H1 (cell line): Measurements from ENCODE around the gene OR2V2. TPM values are rescaled to one million over a fixed set of nuclear protein-coding genes. Genes with fewer than 3 reads are reported as not detected.

Source experiments
- CTCF ChIA-PET: fragments of 300-600 bp; sonication (Branson Sonifier 250); formaldehyde crosslinking; loops from one replicate; lab custom pipeline; 2021; ENCODE audit not compliant: partially characterized antibody; lab: Charles Lee
- POLR2A ChIA-PET: fragments of 300-600 bp; sonication (Branson Sonifier 250); formaldehyde crosslinking; loops from one replicate; lab custom pipeline; 2021; ENCODE audit warnings: inconsistent platforms; ENCODE audit not compliant: partially characterized antibody; lab: Charles Lee
- DNase-seq, 2 experiments: peaks; one replicate each; pipeline versions ENCODE4 v3.0.0 to v3.0.0-alpha.2; 2010 to 2022; ENCODE audit warnings: low spot score in 2 of 2, low read depth in 1 of 2, mixed read lengths in 1 of 2
- FAIRE-seq: peaks from 2 replicates; lab custom pipeline; 2011; peaks lifted over from hg19 to GRCh38; lab: Jason Lieb, UNC
- H2AFZ ChIP-seq: 2 replicates; pipeline ENCODE4 v1.8.1; 2012; ENCODE audit warnings: low read length, inconsistent platforms
- H2AK5ac ChIP-seq: 2 replicates; pipeline ENCODE4 v1.6.1; 2013; ENCODE audit warnings: low read depth, low read length
- H2BK120ac ChIP-seq: replicated peaks from 2 replicates; pipeline ENCODE3; 2013; ENCODE audit warnings: low read depth, low read length, inconsistent platforms
- H2BK12ac ChIP-seq: 2 replicates; pipeline ENCODE4 v1.6.1; 2013; ENCODE audit warnings: low read depth, low read length
- H2BK15ac ChIP-seq: 2 replicates; pipeline ENCODE4 v1.6.1; 2013; ENCODE audit warnings: low read length
- H2BK20ac ChIP-seq: 2 replicates; pipeline ENCODE4 v1.6.1; 2013; ENCODE audit warnings: low read length
- H2BK5ac ChIP-seq: 2 replicates; pipeline ENCODE4 v1.6.1; 2013; ENCODE audit warnings: low read depth, low read length
- H3K14ac ChIP-seq: 2 replicates; pipeline ENCODE4 v1.6.1; 2013; ENCODE audit warnings: inconsistent platforms; ENCODE audit not compliant: insufficient read length
- H3K18ac ChIP-seq: 2 replicates; pipeline ENCODE4 v1.6.1; 2013; ENCODE audit warnings: low read length; ENCODE audit errors: extremely low read depth
- H3K23ac ChIP-seq: 2 replicates; pipeline ENCODE4 v1.6.1; 2013; ENCODE audit warnings: inconsistent platforms; ENCODE audit not compliant: insufficient read length
- H3K23me2 ChIP-seq: 2 replicates; pipeline ENCODE4 v1.6.1; 2013; ENCODE audit warnings: low read depth, low read length
- H3K27ac ChIP-seq: 2 replicates; pipeline ENCODE4 v1.6.1; 2011; ENCODE audit warnings: low read depth, low read length, inconsistent platforms
- H3K27me3 ChIP-seq, 4 experiments: replicated peaks in 1 of 4; 1 replicate in 1 of 4; 2 replicates in 3 of 4; pipeline versions ENCODE4 v1.6.1 to v1.8.1; 2011 to 2013; ENCODE audit warnings: low read length in 3 of 4, mild to moderate bottlenecking in 3 of 4, inconsistent platforms in 2 of 4, mixed read lengths in 2 of 4, moderate library complexity in 1 of 4; ENCODE audit not compliant: control insufficient read depth in 3 of 4, insufficient read depth in 3 of 4; ENCODE audit errors: extremely low read depth in 1 of 4
- H3K36me3 ChIP-seq, 4 experiments: 2 replicates each; pipeline versions ENCODE4 v1.6.1 to v1.8.1; 2011 to 2013; ENCODE audit warnings: mild to moderate bottlenecking in 4 of 4, low read length in 3 of 4, moderate library complexity in 2 of 4, control low read depth in 1 of 4, inconsistent platforms in 1 of 4; ENCODE audit not compliant: insufficient read depth in 4 of 4, control insufficient read depth in 2 of 4
- H3K4ac ChIP-seq: replicated peaks from 2 replicates; pipeline ENCODE3; 2013; ENCODE audit warnings: low read length, low read depth, mixed read lengths, inconsistent platforms; ENCODE audit not compliant: insufficient read length
- H3K4me1 ChIP-seq, 4 experiments: replicated peaks in 1 of 4; 1 replicate in 1 of 4; 2 replicates in 3 of 4; pipeline versions ENCODE4 v1.6.1 to v1.8.1; 2011 to 2013; ENCODE audit warnings: low read length in 3 of 4, inconsistent platforms in 2 of 4, mixed read lengths in 1 of 4; ENCODE audit not compliant: insufficient read depth in 4 of 4, control insufficient read depth in 3 of 4
- H3K4me2 ChIP-seq, 2 experiments: 2 replicates each; pipeline versions ENCODE4 v1.6.1 to v1.8.1; 2011 to 2013; ENCODE audit warnings: low read depth in 2 of 2, low read length in 2 of 2, control low read depth in 1 of 2, inconsistent platforms in 1 of 2, mild to moderate bottlenecking in 1 of 2; ENCODE audit not compliant: insufficient read depth in 1 of 2
- H3K4me3 ChIP-seq, 4 experiments: fragments of 200-600, 300-600 bp in 1 of 4; sonication (generic), shearing (Covaris generic), sonication (Bioruptor Twin) in 1 of 4; 2 replicates each; pipeline versions ENCODE4 v1.5.1 to v1.8.1; 2011 to 2016; ENCODE audit warnings: low read length in 4 of 4, low read depth in 3 of 4, control low read depth in 2 of 4, inconsistent platforms in 2 of 4, mild to moderate bottlenecking in 2 of 4, mixed read lengths in 1 of 4, moderate library complexity in 1 of 4; ENCODE audit not compliant: insufficient read depth in 2 of 4; ENCODE audit errors: extremely low read depth in 1 of 4
- H3K56ac ChIP-seq: replicated peaks from 2 replicates; pipeline ENCODE3; 2013; ENCODE audit warnings: low read depth, mild to moderate bottlenecking, mixed read lengths, low read length, inconsistent platforms; ENCODE audit not compliant: insufficient read length
- H3K79me1 ChIP-seq: 2 replicates; pipeline ENCODE4 v1.6.1; 2013; ENCODE audit warnings: low read depth, low read length, control low read depth
- H3K79me2 ChIP-seq, 2 experiments: 2 replicates each; pipeline versions ENCODE4 v1.6.1 to v1.8.1; 2012 to 2013; ENCODE audit warnings: low read length in 2 of 2, mild to moderate bottlenecking in 2 of 2, inconsistent platforms in 1 of 2; ENCODE audit not compliant: insufficient read depth in 2 of 2, control insufficient read depth in 1 of 2
- H3K9ac ChIP-seq, 4 experiments: replicated peaks in 1 of 4; 1 replicate in 1 of 4; 2 replicates in 3 of 4; pipeline versions ENCODE4 v1.6.1 to v1.8.1; 2011 to 2013; ENCODE audit warnings: low read depth in 3 of 4, low read length in 3 of 4, control low read depth in 2 of 4, mild to moderate bottlenecking in 2 of 4, moderate library complexity in 2 of 4, inconsistent platforms in 1 of 4; ENCODE audit errors: extremely low read depth in 1 of 4
- H3K9me3 ChIP-seq, 2 experiments: 2 replicates each; pipeline versions ENCODE4 v1.6.1 to v1.8.1; 2012 to 2013; ENCODE audit warnings: mild to moderate bottlenecking in 2 of 2, moderate library complexity in 2 of 2, control low read depth in 1 of 2, inconsistent platforms in 1 of 2, low read depth in 1 of 2, low read length in 1 of 2, mixed read lengths in 1 of 2; ENCODE audit not compliant: insufficient read depth in 2 of 2
- H4K20me1 ChIP-seq, 2 experiments: replicated peaks in 1 of 2; 2 replicates each; pipeline versions ENCODE3 to v1.8.1; 2011 to 2013; ENCODE audit warnings: inconsistent platforms in 2 of 2, low read length in 2 of 2, mild to moderate bottlenecking in 1 of 2; ENCODE audit not compliant: insufficient read depth in 2 of 2, control insufficient read depth in 1 of 2
- H4K5ac ChIP-seq: 2 replicates; pipeline ENCODE4 v1.6.1; 2013; ENCODE audit warnings: low read length, low read depth, mixed read lengths, inconsistent platforms; ENCODE audit not compliant: insufficient read length
- H4K8ac ChIP-seq: 2 replicates; pipeline ENCODE4 v1.8.0; 2013; ENCODE audit warnings: mild to moderate bottlenecking, moderate library complexity, low read length, inconsistent platforms; ENCODE audit not compliant: insufficient read depth; ENCODE audit errors: extremely low read depth
- H4K91ac ChIP-seq: replicated peaks from 2 replicates; pipeline ENCODE3; 2013; ENCODE audit warnings: low read length, mixed read lengths, inconsistent platforms; ENCODE audit not compliant: insufficient read length
- ASH2L ChIP-seq: fragments of 200-600, 300-600 bp; sonication (generic); IDR thresholded peaks from one replicate; pipeline ENCODE4 v1.7.1; 2017; ENCODE audit warnings: low read length
- BCL11A ChIP-seq, 2 experiments: IDR thresholded peaks; one replicate each; pipeline ENCODE4 v1.6.1; 2011; ENCODE audit warnings: low read depth in 2 of 2, low read length in 2 of 2, mild to moderate bottlenecking in 2 of 2
- BRCA1 ChIP-seq: IDR thresholded peaks from 2 replicates; pipeline ENCODE4 v1.6.1; 2012; ENCODE audit warnings: low read depth, low read length, improper control_type of control experiment
- CEBPB ChIP-seq: IDR thresholded peaks from 2 replicates; pipeline ENCODE4 v1.6.1; 2012; ENCODE audit warnings: low read depth, low read length
- CHD1 ChIP-seq: IDR thresholded peaks from 2 replicates; pipeline ENCODE4 v1.6.1; 2012; ENCODE audit warnings: low read depth, low read length, improper control_type of control experiment
- EGR1 ChIP-seq: IDR thresholded peaks from 2 replicates; pipeline ENCODE4 v1.6.1; 2011; ENCODE audit warnings: low read depth, low read length, borderline replicate concordance
- EP300 ChIP-seq, 2 experiments: IDR thresholded peaks; 1 replicate in 1 of 2; 2 replicates in 1 of 2; pipeline ENCODE4 v1.6.1; 2011 to 2012; ENCODE audit warnings: low read depth in 2 of 2, low read length in 2 of 2, mild to moderate bottlenecking in 2 of 2, borderline replicate concordance in 1 of 2, inconsistent platforms in 1 of 2, moderate library complexity in 1 of 2
- GABPA ChIP-seq: IDR thresholded peaks from 2 replicates; pipeline ENCODE4 v1.6.1; 2011; ENCODE audit warnings: mild to moderate bottlenecking, low read length, moderate library complexity, borderline replicate concordance; ENCODE audit not compliant: insufficient read depth
- JUN ChIP-seq: IDR thresholded peaks from 2 replicates; pipeline ENCODE4 v1.6.1; 2011; ENCODE audit warnings: low read depth, mild to moderate bottlenecking, improper control_type of control experiment, low read length
- NRF1 ChIP-seq: IDR thresholded peaks from 2 replicates; pipeline ENCODE4 v1.6.1; 2011; ENCODE audit warnings: mild to moderate bottlenecking, low read depth, low read length, improper control_type of control experiment
- POLR2A ChIP-seq, 2 experiments: IDR thresholded peaks; 1 replicate in 1 of 2; 2 replicates in 1 of 2; pipeline ENCODE4 v1.6.1; 2011; ENCODE audit warnings: low read depth in 2 of 2, low read length in 2 of 2, mild to moderate bottlenecking in 2 of 2; ENCODE audit errors: control extremely low read depth in 1 of 2
- RBBP5 ChIP-seq: IDR thresholded peaks from 2 replicates; pipeline ENCODE4 v1.7.1; 2012; ENCODE audit warnings: low read depth, mild to moderate bottlenecking, inconsistent platforms, low read length, moderate library complexity, borderline replicate concordance
- SP1 ChIP-seq: IDR thresholded peaks from 2 replicates; pipeline ENCODE4 v1.6.1; 2011; ENCODE audit warnings: low read depth, low read length
- WGBS, 2 experiments: shearing (Covaris generic) in 1 of 2; methylation state at CpG; one replicate each; pipeline versions ENCODE4 v1.1.6 to v1.1.7; 2013 to 2015; ENCODE audit warnings: low lambda C conversion rate in 2 of 2, mixed read lengths in 2 of 2, inconsistent platforms in 1 of 2, low coverage in 1 of 2, missing lambda C conversion rate in 1 of 2; ENCODE audit not compliant: insufficient replicate concordance in 2 of 2, insufficient coverage in 1 of 2, insufficient read length in 1 of 2; ENCODE audit errors: extremely low coverage in 1 of 2, missing lambda C conversion rate in 1 of 2; 5-methylcytosine and 5-hydroxymethylcytosine counted together
- polyA plus RNA-seq, 7 experiments: library from polyadenylated mRNA; depleted of rRNA in 3 of 7; stranded (reverse) in 5 of 7; unstranded in 2 of 7; fragments of >200 nt in 5 of 7; fragments of 200-250 nt in 2 of 7; gene quantifications; 1 replicate in 5 of 7; 2 replicates in 1 of 7; 4 replicates in 1 of 7; pipeline versions ENCODE4 v1.2.1 to v1.2.3, GENCODE V29; 2011 to 2013; ENCODE audit warnings: missing spikeins in 2 of 7, mixed read lengths in 2 of 7
- total RNA-seq: library from RNA; stranded (reverse); fragmentation: NEBNext Ultra II Directional; extraction: Animal tissue kit (Norgen Biotek cat#: 25700); gene quantifications from 2 replicates; pipeline ENCODE4 v1.2.1, GENCODE V29; 2021

The OR2V2 gene
- total and polyA plus RNA-seq, 2 of the 8 experiments (the other 6 are each of a cell fraction or from before 2014, with no cell fraction given): not detected

- FAIRE-seq (no peak), DNase-seq (no peak)
- H3K14ac ChIP-seq: no peak overlapping the region
- H3K18ac ChIP-seq: peak overlapping the region; percentile 78; the same call in 1 of the 2 replicates
- no peak overlapping the region for H3K23ac ChIP-seq
- H3K36me3 ChIP-seq: no peaks in the 10 kb centered on the region
- CTCF ChIA-PET: interaction anchor here (0.5 to 12.3 kb wide), 10 partner anchors 9 to 628 kb away, joined by 3 to 197 read pairs (median 3); partner anchors contain the start of gene TRIM7
- H4K91ac ChIP-seq: no peak overlapping the region
- H2AK5ac ChIP-seq: no peak overlapping the region
- no peak overlapping the region for H3K4ac ChIP-seq
- peaks cover 36% of the 10 kb centered on the region for H3K23me2 ChIP-seq
- H3K4me2 ChIP-seq: peak overlapping the region; percentile 94 to 96
- no peak overlapping the region for H2BK5ac ChIP-seq
- no peak overlapping the region for H4K5ac ChIP-seq
- H3K27ac ChIP-seq: no peak overlapping the region
- no peak overlapping the region; the same call in 1 of the 2 replicates for H2AFZ ChIP-seq
- peak overlapping the region; percentile 62 to 90 (median 78) for H3K4me3 ChIP-seq
- peaks cover 4% of the 10 kb centered on the region in 2 experiments for H4K20me1 ChIP-seq
- H3K9ac ChIP-seq: no peak overlapping the region
- H2BK15ac ChIP-seq: no peak overlapping the region
- H2BK20ac ChIP-seq: no peak overlapping the region
- POLR2A ChIA-PET: interaction anchor here (0.7 to 11.9 kb wide), 15 partner anchors 9 to 389 kb away, joined by 3 to 90 read pairs (median 4); partner anchors contain the start of genes RACK1 and TRIM7
- no peaks in the 10 kb centered on the region for H3K79me1 ChIP-seq
- peaks cover 0 to 11% (median 5%) of the 10 kb centered on the region in 4 experiments; a peak in 5 of 7 replicates for H3K4me1 ChIP-seq
- WGBS, 2 experiments: 3% methylated on average over 52 of the region's 66 CpGs; no CpG with 5 or more reads in 1 of the 2 experiments
- no peaks in the 10 kb centered on the region for H3K79me2 ChIP-seq
- no peak overlapping the region for H4K8ac ChIP-seq
- H2BK120ac ChIP-seq: no peak overlapping the region
- H3K9me3 ChIP-seq: no peaks in the 10 kb centered on the region
- H2BK12ac ChIP-seq: no peak overlapping the region
- H3K56ac ChIP-seq: no peak overlapping the region
- peaks cover 15 to 34% (median 23%) of the 10 kb centered on the region in 4 experiments; a peak in 6 of 7 replicates for H3K27me3 ChIP-seq
- TF ChIP-seq BCL11A (IDR thresholded peaks at IDR 0.05; ENCODE audit: low read depth in 2 of 2, low read length in 2 of 2): no peak
- no peak for TF ChIP-seq EGR1
- no peak for TF ChIP-seq JUN
- TF ChIP-seq NRF1: no peak
- TF ChIP-seq SP1: no peak
- no peak for TF ChIP-seq GABPA
- no peak for TF ChIP-seq POLR2A (IDR thresholded peaks at IDR 0.05; ENCODE audit: control extremely low read depth in 1 of 2, low read depth in 2 of 2, low read length in 2 of 2)
- no peak for TF ChIP-seq CHD1
- no peak for TF ChIP-seq EP300 (IDR thresholded peaks at IDR 0.05; ENCODE audit: borderline replicate concordance in 1 of 2, low read depth in 2 of 2, low read length in 2 of 2)
- TF ChIP-seq RBBP5: no peak
- TF ChIP-seq CEBPB: no peak
- no peak for TF ChIP-seq BRCA1
- peak; percentile 31 for TF ChIP-seq ASH2L
Observed at GRCh38 chr5:181190711-181191525, 43.5 kb downstream of the OR2V2 start.
